Measurements from ENCODE around the gene CELF4. TPM values are rescaled to one million over a fixed set of nuclear protein-coding genes. Genes with fewer than 3 reads are reported as not detected.

The CELF4 gene
- total and polyA plus RNA-seq, 10 of the 15 experiments (the other 5 are each of a cell fraction or from before 2014, with no cell fraction given), result 0.03 to 0.32 TPM; not detected in 8

- TF ChIP-seq PRDM15 (CRISPR knock-in tag; IDR thresholded peaks at IDR 0.05) (no peak), WRNIP1 (IDR thresholded peaks at IDR 0.05; ENCODE audit: borderline replicate concordance, low read depth, low read length) (no peak), STAT3 (IDR thresholded peaks at IDR 0.05; ENCODE audit: low read depth, low read length) (no peak), ETV6 (conservative IDR thresholded peaks at IDR 0.05 in 1 of 2, IDR thresholded peaks at IDR 0.05 in 1 of 2; ENCODE audit: borderline replicate concordance in 1 of 2, low read depth in 1 of 2) (no peak), IKZF2 (IDR thresholded peaks at IDR 0.05) (no peak), EED (IDR thresholded peaks at IDR 0.05; ENCODE audit: low read depth) (no peak), ATF7 (IDR thresholded peaks at IDR 0.05; ENCODE audit: low read depth) (no peak), TARDBP (IDR thresholded peaks at IDR 0.05; ENCODE audit: borderline replicate concordance) (no peak), PAX8 (IDR thresholded peaks at IDR 0.05) (no peak)
These were observed 19.9 kb downstream of the CELF4 start (continued) for GRCh38 chr18:37545461-37546271.

Measured in GM12878 (cell line).